ENCODE data around the gene WSB1. TPM values are rescaled to one million over a fixed set of nuclear protein-coding genes. Genes with fewer than 3 reads are reported as not detected.

WSB1 gene
- total and polyA plus RNA-seq, 10 of the 15 experiments (the other 5 are each of a cell fraction or from before 2014, with no cell fraction given): 26.6 to 458 (median 101) TPM

- no peak for TF ChIP-seq TAF1 (IDR thresholded peaks at IDR 0.05; ENCODE audit: borderline replicate concordance, low read depth, low read length)
- TF ChIP-seq CUX1 (IDR thresholded peaks at IDR 0.05; ENCODE audit: insufficient replicate concordance, low read depth, low read length): no peak
- TF ChIP-seq MLLT1 (IDR thresholded peaks at IDR 0.05): no peak
- TF ChIP-seq ZBTB33 (IDR thresholded peaks at IDR 0.05): no peak; the same call in 1 of the 2 replicates
- TF ChIP-seq HDAC6 (IDR thresholded peaks at IDR 0.05; ENCODE audit: unreplicated experiment): no peak
- TF ChIP-seq RFX5 (IDR thresholded peaks at IDR 0.05; ENCODE audit: low read depth, low read length): no peak
- TF ChIP-seq TBL1XR1 (IDR thresholded peaks at IDR 0.05; ENCODE audit: low read depth, low read length): 0 out of 2 replicates have a peak, but pooled peaks have one; percentile 18
- no peak for TF ChIP-seq PRDM15 (CRISPR knock-in tag; IDR thresholded peaks at IDR 0.05)
- peak; percentile 49; the same call in 1 of the 2 replicates for TF ChIP-seq NR2C1 (IDR thresholded peaks at IDR 0.05)
- TF ChIP-seq, protein P1, sequence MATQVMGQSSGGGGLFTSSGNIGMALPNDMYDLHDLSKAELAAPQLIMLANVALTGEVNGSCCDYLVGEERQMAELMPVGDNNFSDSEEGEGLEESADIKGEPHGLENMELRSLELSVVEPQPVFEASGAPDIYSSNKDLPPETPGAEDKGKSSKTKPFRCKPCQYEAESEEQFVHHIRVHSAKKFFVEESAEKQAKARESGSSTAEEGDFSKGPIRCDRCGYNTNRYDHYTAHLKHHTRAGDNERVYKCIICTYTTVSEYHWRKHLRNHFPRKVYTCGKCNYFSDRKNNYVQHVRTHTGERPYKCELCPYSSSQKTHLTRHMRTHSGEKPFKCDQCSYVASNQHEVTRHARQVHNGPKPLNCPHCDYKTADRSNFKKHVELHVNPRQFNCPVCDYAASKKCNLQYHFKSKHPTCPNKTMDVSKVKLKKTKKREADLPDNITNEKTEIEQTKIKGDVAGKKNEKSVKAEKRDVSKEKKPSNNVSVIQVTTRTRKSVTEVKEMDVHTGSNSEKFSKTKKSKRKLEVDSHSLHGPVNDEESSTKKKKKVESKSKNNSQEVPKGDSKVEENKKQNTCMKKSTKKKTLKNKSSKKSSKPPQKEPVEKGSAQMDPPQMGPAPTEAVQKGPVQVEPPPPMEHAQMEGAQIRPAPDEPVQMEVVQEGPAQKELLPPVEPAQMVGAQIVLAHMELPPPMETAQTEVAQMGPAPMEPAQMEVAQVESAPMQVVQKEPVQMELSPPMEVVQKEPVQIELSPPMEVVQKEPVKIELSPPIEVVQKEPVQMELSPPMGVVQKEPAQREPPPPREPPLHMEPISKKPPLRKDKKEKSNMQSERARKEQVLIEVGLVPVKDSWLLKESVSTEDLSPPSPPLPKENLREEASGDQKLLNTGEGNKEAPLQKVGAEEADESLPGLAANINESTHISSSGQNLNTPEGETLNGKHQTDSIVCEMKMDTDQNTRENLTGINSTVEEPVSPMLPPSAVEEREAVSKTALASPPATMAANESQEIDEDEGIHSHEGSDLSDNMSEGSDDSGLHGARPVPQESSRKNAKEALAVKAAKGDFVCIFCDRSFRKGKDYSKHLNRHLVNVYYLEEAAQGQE (IDR thresholded peaks at IDR 0.05; ENCODE audit: low read depth, low read length): no peak
- TF ChIP-seq CBX5 (IDR thresholded peaks at IDR 0.05; ENCODE audit: low read depth): no peak
- TF ChIP-seq CREM (IDR thresholded peaks at IDR 0.05; ENCODE audit: low read depth): peak; percentile 78
- peak; percentile 58 for TF ChIP-seq YY1 (IDR thresholded peaks at IDR 0.05; ENCODE audit: low read depth, low read length)
Measured at GRCh38 chr17:27353461-27354050, 59.6 kb downstream of the WSB1 start (continued).

All from GM12878 (cell line).